Sigmoid colon (tissue), 7 donors: ENCODE results near the gene GJB2. TPM values are rescaled to one million over a fixed set of nuclear protein-coding genes. Genes with fewer than 3 reads are reported as not detected.

ENCODE experiments used
- DNase-seq: peaks from one replicate; pipeline ENCODE4 v3.0.0-alpha.2; 2019
- H3K27ac ChIP-seq, 4 donors: fragments of 200-600 bp; sonication (generic); one replicate each; pipeline ENCODE4 v1.5.1; 2016 to 2019; ENCODE audit warnings: mild to moderate bottlenecking in 1 of 4
- H3K27me3 ChIP-seq, 3 donors: fragments of 200-600 bp; sonication (generic); one replicate each; pipeline ENCODE4 v1.5.1; 2019; ENCODE audit warnings: mild to moderate bottlenecking in 1 of 3
- H3K36me3 ChIP-seq, 4 donors: fragments of 200-600 bp; sonication (generic); one replicate each; pipeline ENCODE4 v1.5.1; 2016 to 2019
- H3K4me1 ChIP-seq, 4 donors: fragments of 200-600 bp; sonication (generic); one replicate each; pipeline ENCODE4 v1.5.1; 2017 to 2019
- H3K4me3 ChIP-seq, 4 donors: fragments of 200-600 bp; sonication (generic); one replicate each; pipeline ENCODE4 v1.5.1; 2017 to 2019; ENCODE audit warnings: mild to moderate bottlenecking in 2 of 4, moderate library complexity in 1 of 4
- H3K9me3 ChIP-seq, 4 donors: fragments of 200-600 bp in 3 of 4; sonication (generic) in 3 of 4; one replicate each; pipeline versions ENCODE4 v1.5.1 to v1.6.1; 2013 to 2019
- CTCF ChIP-seq, 4 experiments: fragments of 450-650 bp in 3 of 4; fragments of 200-600 bp in 1 of 4; IDR thresholded peaks; one replicate each; pipeline ENCODE4 v1.5.1; 2016 to 2019; ENCODE audit warnings: antibody characterized with exemption in 4 of 4, mild to moderate bottlenecking in 3 of 4, moderate library complexity in 2 of 4
- EP300 ChIP-seq, 4 donors: sonication (generic); formaldehyde crosslinking; IDR thresholded peaks; one replicate each; pipeline ENCODE4 v1.6.1; 2017; ENCODE audit warnings: antibody characterized with exemption in 4 of 4
- POLR2A ChIP-seq, 2 donors: fragments of 450-650 bp; IDR thresholded peaks; one replicate each; pipeline ENCODE4 v1.6.1; 2016; ENCODE audit warnings: antibody characterized with exemption in 2 of 2, mild to moderate bottlenecking in 2 of 2, moderate library complexity in 2 of 2
- POLR2AphosphoS5 ChIP-seq, 4 donors: sonication (generic); formaldehyde crosslinking; IDR thresholded peaks; one replicate each; pipeline ENCODE4 v1.6.1; 2017; ENCODE audit warnings: antibody characterized with exemption in 4 of 4
- WGBS, 2 donors: extraction: QIAGEN DNeasy Blood & Tissue Kit; methylation state at CpG; one replicate each; pipeline ENCODE4 v1.1.7; 2013; 5-methylcytosine and 5-hydroxymethylcytosine counted together
- intact Hi-C: fragments of 100-400 bp; cut with DNase I; formaldehyde crosslinking; loops from one replicate; pipeline ENCODE4 v1.15.1; 2023
- polyA plus RNA-seq, 3 donors: library from polyadenylated mRNA; stranded (reverse); fragments of 200-250 nt; gene quantifications; one replicate each; pipeline ENCODE4 v1.2.3, GENCODE V29; 2013
- total RNA-seq, 4 donors: library from RNA; depleted of rRNA; stranded (reverse); fragments of >200 nt; gene quantifications; one replicate each; pipeline ENCODE4 v1.1.0, GENCODE V29; 2016
- donor health status: healthy with polysubstance abuse.
- donor health status: Bipolar disorder and iron deficiency.
- donor health status: healthy.

Gene GJB2
- total and polyA plus RNA-seq, 7 donors: 0.49 to 25.9 (median 7.3) TPM; not detected in 3

GRCh38 chr13:20193907-20194631 lies 1.3 kb upstream of the GJB2 start:
- no peak for DNase-seq
- Histone ChIP-seq H3K9me3 (no peaks in the 10 kb centered on the region), H3K27me3 (peaks cover 40 to 74% (median 51%) of the 10 kb centered on the region in 3 donors), H3K36me3 (no peaks in the 10 kb centered on the region), H3K4me3 (peak overlapping the region in 1 of 4 donors; percentile 54), H3K27ac (no peak overlapping the region), H3K4me1 (peaks cover 0 to 24% (median 24%) of the 10 kb centered on the region in 4 donors)
- TF ChIP-seq POLR2A (IDR thresholded peaks at IDR 0.05): no peak
- TF ChIP-seq CTCF (IDR thresholded peaks at IDR 0.05): no peak
- TF ChIP-seq EP300 (IDR thresholded peaks at IDR 0.05): no peak
- 14 to 25% methylated on average over 27 of the region's 27 CpGs for WGBS, 2 donors
- intact Hi-C loops: loop anchor here (10.0 kb wide), 1 partner anchor 291 kb away; no protein-coding TSS in a partner anchor

DNA sequence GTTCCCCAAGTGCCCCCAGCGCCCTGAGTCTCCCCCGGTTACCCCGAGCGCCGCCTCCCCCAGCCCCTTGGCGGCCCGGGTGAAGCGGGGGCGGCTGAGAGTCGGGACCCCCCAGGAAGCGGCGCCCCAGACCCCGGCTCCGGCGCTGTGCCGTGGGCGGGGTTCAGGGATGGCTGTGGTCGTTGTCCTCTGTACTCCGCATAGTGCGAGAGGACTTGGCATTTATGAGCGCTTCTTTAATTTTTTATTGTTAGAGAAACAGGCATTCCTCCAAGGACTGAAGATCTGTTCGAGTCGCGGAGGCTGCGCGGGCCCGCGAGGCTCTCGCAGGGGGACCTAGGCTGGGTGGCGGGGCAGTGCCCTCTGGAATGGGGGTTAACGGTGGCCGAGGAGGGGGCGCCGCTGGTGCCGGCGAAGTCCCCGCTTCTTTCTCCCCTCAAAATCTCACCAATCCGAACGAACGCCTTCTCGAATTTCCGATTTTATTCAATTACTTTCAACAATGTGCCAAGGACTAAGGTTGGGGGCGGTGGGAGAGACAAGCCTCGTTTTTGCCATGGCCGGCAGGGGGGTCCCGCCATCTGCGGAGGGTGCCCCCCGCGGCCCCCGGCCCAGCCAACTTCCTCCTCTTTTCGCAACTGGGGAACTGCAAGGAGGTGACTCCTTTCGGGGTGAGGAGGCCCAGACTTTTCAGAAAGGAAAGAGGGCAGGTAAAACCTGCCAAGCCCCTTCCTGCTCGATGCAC lies 596 bp upstream of the GJB2 start:
- H3K4me1 ChIP-seq: peaks cover 0 to 24% (median 24%) of the 10 kb centered on the region in 4 donors
- H3K9me3 ChIP-seq: no peaks in the 10 kb centered on the region
- DNase-seq: no peak
- no peaks in the 10 kb centered on the region for H3K36me3 ChIP-seq
- no peak overlapping the region for H3K27ac ChIP-seq
- intact Hi-C loops: loop anchor here (10.0 kb wide), 1 partner anchor 291 kb away; no protein-coding TSS in a partner anchor
- 1% methylated on average over 53 of the region's 53 CpGs for WGBS, 2 donors
- H3K4me3 ChIP-seq: peak overlapping the region; percentile 13 to 54 (median 44)
- TF ChIP-seq CTCF (IDR thresholded peaks at IDR 0.05) (no peak), POLR2A (IDR thresholded peaks at IDR 0.05) (no peak), EP300 (IDR thresholded peaks at IDR 0.05) (no peak), POLR2AphosphoS5 (IDR thresholded peaks at IDR 0.05) (no peak)
- H3K27me3 ChIP-seq: peaks cover 40 to 74% (median 51%) of the 10 kb centered on the region in 3 donors

GRCh38 chr13:20192158-20192835 lies 441 bp downstream of the GJB2 start:
- TF ChIP-seq POLR2AphosphoS5 (IDR thresholded peaks at IDR 0.05): no peak
- TF ChIP-seq CTCF (IDR thresholded peaks at IDR 0.05): no peak
- TF ChIP-seq EP300 (IDR thresholded peaks at IDR 0.05): no peak
- no peak for TF ChIP-seq POLR2A (IDR thresholded peaks at IDR 0.05)
- H3K4me1 ChIP-seq: peaks cover 0 to 24% (median 24%) of the 10 kb centered on the region in 4 donors
- peaks cover 40 to 74% (median 51%) of the 10 kb centered on the region in 3 donors for H3K27me3 ChIP-seq
- no peak for DNase-seq
- H3K4me3 ChIP-seq: peak overlapping the region; percentile 9 to 54 (median 44)
- H3K36me3 ChIP-seq: no peaks in the 10 kb centered on the region
- H3K9me3 ChIP-seq: no peaks in the 10 kb centered on the region
- H3K27ac ChIP-seq: no peak overlapping the region
- intact Hi-C loops: loop anchor here (10.0 kb wide), 1 partner anchor 293 kb away; no protein-coding TSS in a partner anchor
- WGBS, 2 donors: 1% methylated on average over 73 of the region's 73 CpGs

DNA sequence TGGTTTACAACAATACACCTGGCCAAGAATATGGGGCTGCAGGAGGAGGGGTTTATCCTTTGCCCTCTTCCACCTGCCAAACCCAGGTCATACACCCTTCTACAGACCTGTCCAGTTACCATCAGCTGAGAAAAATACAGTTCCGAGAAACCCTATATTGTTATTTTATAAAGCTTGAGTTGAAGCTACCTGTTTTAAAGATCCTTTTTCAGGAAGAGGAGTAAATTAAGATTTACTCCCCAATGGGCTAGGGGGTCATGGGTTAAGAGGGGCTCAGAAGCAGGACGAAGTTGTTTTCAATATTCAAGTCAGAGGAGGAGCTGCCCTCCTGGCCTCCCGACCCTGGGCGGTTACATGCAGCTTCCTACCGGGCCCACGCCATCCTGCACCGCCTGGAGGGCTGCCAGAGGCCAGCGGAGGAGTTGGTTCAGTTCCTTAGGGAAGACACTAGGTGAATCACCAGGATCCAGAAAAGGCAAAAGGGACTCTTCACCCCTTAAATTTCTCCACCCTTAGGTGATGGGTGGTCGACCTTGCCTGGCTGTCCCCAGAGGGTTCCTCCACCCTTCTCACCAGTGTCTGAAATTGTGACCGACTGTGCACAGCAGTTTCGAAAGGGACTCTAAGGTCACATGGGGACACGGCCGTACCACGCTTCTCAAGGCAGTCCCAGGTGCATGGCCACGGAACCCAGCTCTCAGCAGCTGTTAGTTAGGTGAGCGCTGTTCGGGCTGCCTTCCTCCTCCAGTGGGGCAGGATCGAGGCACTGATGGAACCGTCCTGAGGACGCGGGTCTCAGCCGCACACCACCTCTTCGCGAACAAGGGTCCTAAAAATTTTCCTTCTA lies 1.2 kb downstream of the GJB2 start:
- intact Hi-C loops: loop anchor here (10.0 kb wide), 1 partner anchor 293 kb away; no protein-coding TSS in a partner anchor
- Histone ChIP-seq H3K27me3 (peaks cover 38 to 74% (median 51%) of the 10 kb centered on the region in 3 donors), H3K27ac (no peak overlapping the region), H3K9me3 (no peaks in the 10 kb centered on the region), H3K36me3 (no peaks in the 10 kb centered on the region), H3K4me1 (peaks cover 0 to 24% (median 24%) of the 10 kb centered on the region in 4 donors), H3K4me3 (peak overlapping the region in 3 of 4 donors; percentile 36 to 54 (median 53))
- WGBS, 2 donors: 10 to 34% methylated on average over 24 of the region's 24 CpGs
- DNase-seq: no peak
- TF ChIP-seq POLR2AphosphoS5 (IDR thresholded peaks at IDR 0.05) (no peak), POLR2A (IDR thresholded peaks at IDR 0.05) (no peak), EP300 (IDR thresholded peaks at IDR 0.05) (no peak), CTCF (IDR thresholded peaks at IDR 0.05) (no peak)
